Nephron (organoid): ENCODE data around the gene MTMR2.

Experiments
- H3K27ac Mint-ChIP-seq, 3 experiments: 2 replicates each; pipeline ENCODE4 v1.8.0; 2020; ENCODE audit warnings: mixed read lengths in 3 of 3, mild to moderate bottlenecking in 2 of 3, moderate library complexity in 1 of 3
- H3K27me3 Mint-ChIP-seq: 2 replicates; pipeline ENCODE4 v1.8.0; 2021; ENCODE audit warnings: low read depth, mild to moderate bottlenecking, moderate library complexity, mixed read lengths
- H3K36me3 Mint-ChIP-seq: 2 replicates; pipeline ENCODE4 v1.8.0; 2020; ENCODE audit warnings: low read depth, mixed read lengths
- H3K4me1 Mint-ChIP-seq: 2 replicates; pipeline ENCODE4 v1.8.0; 2020; ENCODE audit warnings: mixed read lengths
- H3K4me3 Mint-ChIP-seq, 3 experiments: 2 replicates each; pipeline ENCODE4 v1.8.0; 2020; ENCODE audit warnings: mild to moderate bottlenecking in 3 of 3, mixed read lengths in 3 of 3, moderate library complexity in 2 of 3
- H3K9me3 Mint-ChIP-seq: 2 replicates; pipeline ENCODE4 v1.8.0; 2020; ENCODE audit warnings: mixed read lengths
- CTCF ChIP-seq, 3 experiments: fragments of 200-600 bp; sonication (generic); IDR thresholded peaks; one replicate each; pipeline ENCODE4 v1.5.0; 2021; ENCODE audit warnings: antibody characterized with exemption in 3 of 3; ENCODE audit not compliant: unreplicated experiment in 3 of 3

Gene MTMR2

GRCh38 chr11:95790123-95790932, 133.6 kb downstream of the MTMR2 start, which contains the start of gene CEP57:
Gene CEP57, plus strand, starts transcription at chr11:95790498. Its CDS starts 201 bp downstream, at chr11:95790699.
- peak within 1 kb of the TSS; percentile 99 to 100 (median 100) for H3K4me3 Mint-ChIP-seq
- H3K36me3 Mint-ChIP-seq = peaks cover 17% of the 10 kb centered on the region

GRCh38 chr11:95789506-95790122, 134.3 kb downstream of the MTMR2 start, which contains the start of gene FAM76B:
Gene FAM76B, minus strand, starts transcription at chr11:95789782. Its CDS starts 304 bp downstream, at chr11:95789478.
- TF ChIP-seq CTCF (IDR thresholded peaks at IDR 0.05; ENCODE audit: unreplicated experiment in 3 of 3) = no peak
- Mint-ChIP-seq H3K4me1 (peaks cover 38% of the 10 kb centered on the region), H3K36me3 (peaks cover 25% of the 10 kb centered on the region), H3K9me3 (no peaks in the 10 kb centered on the region), H3K4me3 (peak within 1 kb of the TSS; percentile 99 to 100 (median 100)), H3K27ac (peak within 1 kb of the TSS; percentile 97 to 100 (median 100)), H3K27me3 (no peaks in the 10 kb centered on the region)

More at GRCh38 chr11:95790123-95790932, 133.6 kb downstream of the MTMR2 start, which contains the start of gene CEP57:
- H3K4me1 Mint-ChIP-seq = peaks cover 40% of the 10 kb centered on the region
- H3K27ac Mint-ChIP-seq = peak within 1 kb of the TSS; percentile 97 to 100 (median 100)
- TF ChIP-seq CTCF (IDR thresholded peaks at IDR 0.05; ENCODE audit: unreplicated experiment in 3 of 3) = no peak
- H3K9me3 Mint-ChIP-seq = no peaks in the 10 kb centered on the region
- no peaks in the 10 kb centered on the region for H3K27me3 Mint-ChIP-seq

GRCh38 chr11:95788921-95789505, 134.9 kb downstream of the MTMR2 start:
- H3K4me3 Mint-ChIP-seq = peak overlapping the region; percentile 92 to 100 (median 100)
- peaks cover 29% of the 10 kb centered on the region for H3K36me3 Mint-ChIP-seq
- peak; percentile 34 to 53 (median 43) for TF ChIP-seq CTCF (IDR thresholded peaks at IDR 0.05; ENCODE audit: unreplicated experiment in 3 of 3)
- peak overlapping the region; percentile 95 to 100 (median 97) for H3K27ac Mint-ChIP-seq
- H3K27me3 Mint-ChIP-seq = no peaks in the 10 kb centered on the region
- H3K9me3 Mint-ChIP-seq = no peaks in the 10 kb centered on the region
- H3K4me1 Mint-ChIP-seq = peaks cover 32% of the 10 kb centered on the region
